Measurements from ENCODE around the gene HDAC11.

The HDAC11 gene

DNA sequence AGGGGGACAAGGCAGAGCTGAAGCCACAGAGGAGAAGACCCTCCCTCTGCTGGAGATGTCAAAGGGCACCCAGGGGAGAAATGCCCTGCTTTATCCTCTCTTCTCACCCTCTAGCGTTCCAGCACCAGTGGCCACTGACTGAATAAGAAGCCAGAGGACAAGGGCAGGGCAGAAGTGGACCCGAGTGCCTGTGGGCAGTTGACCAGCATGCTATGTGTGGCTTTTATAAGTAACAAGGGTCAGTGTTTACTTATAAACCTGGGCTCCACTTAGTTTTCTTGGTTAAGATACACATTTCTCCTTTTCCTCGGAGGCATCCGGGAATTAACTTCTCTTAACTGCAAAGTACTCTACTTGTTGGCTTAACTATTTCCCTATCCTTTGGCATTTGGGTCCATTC, 13.3 kb upstream of the HDAC11 start:
- TF ChIP-seq, protein P1, sequence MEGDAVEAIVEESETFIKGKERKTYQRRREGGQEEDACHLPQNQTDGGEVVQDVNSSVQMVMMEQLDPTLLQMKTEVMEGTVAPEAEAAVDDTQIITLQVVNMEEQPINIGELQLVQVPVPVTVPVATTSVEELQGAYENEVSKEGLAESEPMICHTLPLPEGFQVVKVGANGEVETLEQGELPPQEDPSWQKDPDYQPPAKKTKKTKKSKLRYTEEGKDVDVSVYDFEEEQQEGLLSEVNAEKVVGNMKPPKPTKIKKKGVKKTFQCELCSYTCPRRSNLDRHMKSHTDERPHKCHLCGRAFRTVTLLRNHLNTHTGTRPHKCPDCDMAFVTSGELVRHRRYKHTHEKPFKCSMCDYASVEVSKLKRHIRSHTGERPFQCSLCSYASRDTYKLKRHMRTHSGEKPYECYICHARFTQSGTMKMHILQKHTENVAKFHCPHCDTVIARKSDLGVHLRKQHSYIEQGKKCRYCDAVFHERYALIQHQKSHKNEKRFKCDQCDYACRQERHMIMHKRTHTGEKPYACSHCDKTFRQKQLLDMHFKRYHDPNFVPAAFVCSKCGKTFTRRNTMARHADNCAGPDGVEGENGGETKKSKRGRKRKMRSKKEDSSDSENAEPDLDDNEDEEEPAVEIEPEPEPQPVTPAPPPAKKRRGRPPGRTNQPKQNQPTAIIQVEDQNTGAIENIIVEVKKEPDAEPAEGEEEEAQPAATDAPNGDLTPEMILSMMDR (IDR thresholded peaks at IDR 0.05; ENCODE audit: control extremely low read depth, extremely low read depth, low read depth, missing control alignments), result no peak
- no peak for DNase-seq (ENCODE audit: extremely low spot score)
- ChIA-PET POLR2A (no interaction called here), CTCF (interaction anchor here (0.9 to 4.2 kb wide), 4 partner anchors 10 to 14 kb away, joined by 3 to 22 read pairs (median 6); partner anchors contain the start of gene HDAC11)

DNA sequence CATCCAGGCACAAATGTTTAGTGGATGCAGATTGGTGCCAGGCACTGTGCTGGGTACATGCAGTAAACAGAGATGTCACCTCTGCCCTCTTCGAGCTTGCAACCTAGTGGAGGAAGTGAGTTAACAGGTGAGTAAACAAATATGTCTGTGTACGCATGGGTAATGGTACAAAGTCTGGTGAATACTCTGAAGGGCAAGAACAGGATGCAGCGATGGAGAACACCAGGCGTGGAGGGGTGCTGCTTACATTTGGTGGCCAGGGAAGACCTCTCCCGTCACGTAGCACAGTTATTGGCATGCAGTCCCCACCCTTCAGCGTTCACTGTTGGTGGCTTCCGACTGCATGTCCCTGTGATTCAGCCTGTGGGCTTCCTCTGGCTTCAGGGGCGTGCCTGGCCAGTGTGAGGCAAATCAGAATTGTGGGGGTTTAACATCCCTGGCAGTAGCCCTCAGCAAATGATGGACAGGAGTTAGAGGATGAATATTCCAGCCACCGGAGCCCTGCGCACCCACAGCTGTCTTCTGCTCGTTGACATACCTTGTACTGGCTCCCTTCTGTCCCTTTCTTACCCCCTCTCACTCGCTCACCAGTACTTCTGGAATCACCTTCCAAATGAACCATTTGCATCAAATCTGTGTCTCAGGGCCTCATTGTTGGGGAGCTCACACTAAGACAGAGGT, 9.1 kb upstream of the HDAC11 start:
- TF ChIP-seq, protein P1 (IDR thresholded peaks at IDR 0.05; ENCODE audit: control extremely low read depth, extremely low read depth, low read depth, missing control alignments), result no peak
- CTCF ChIA-PET, result interaction anchor here (0.7 to 3.5 kb wide), 5 partner anchors 9 to 379 kb away, joined by 3 to 16 read pairs (median 4); partner anchors contain the start of gene HDAC11
- no peak for DNase-seq (ENCODE audit: extremely low spot score)
- POLR2A ChIA-PET, result no interaction called here

DNA sequence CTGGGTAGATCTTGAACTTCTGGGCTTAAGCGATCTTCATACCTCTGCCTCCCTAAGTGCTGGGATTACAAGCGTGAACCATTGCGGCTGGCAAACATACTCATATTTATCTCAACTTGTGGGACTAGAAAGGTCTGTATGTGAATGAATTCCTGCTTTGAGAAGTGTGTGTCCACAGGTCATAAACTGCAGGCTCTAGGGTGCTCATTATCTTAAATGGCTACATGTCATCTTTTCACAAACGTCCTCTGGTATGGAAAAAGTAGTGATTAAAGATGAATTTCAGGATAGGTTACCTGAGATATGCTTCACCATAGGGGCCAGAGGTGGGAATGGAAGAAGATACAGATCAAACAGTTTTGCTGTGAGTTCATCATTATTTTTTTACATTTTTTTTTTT, 7.8 kb upstream of the HDAC11 start:
- TF ChIP-seq, protein P1 (IDR thresholded peaks at IDR 0.05; ENCODE audit: control extremely low read depth, extremely low read depth, low read depth, missing control alignments), result no peak
- DNase-seq (ENCODE audit: extremely low spot score), result no peak
- CTCF ChIA-PET, result interaction anchor here (3.5 kb wide), 1 partner anchor 10 kb away, joined by 16 read pairs; no protein-coding TSS in a partner anchor
- POLR2A ChIA-PET, result no interaction called here

DNA sequence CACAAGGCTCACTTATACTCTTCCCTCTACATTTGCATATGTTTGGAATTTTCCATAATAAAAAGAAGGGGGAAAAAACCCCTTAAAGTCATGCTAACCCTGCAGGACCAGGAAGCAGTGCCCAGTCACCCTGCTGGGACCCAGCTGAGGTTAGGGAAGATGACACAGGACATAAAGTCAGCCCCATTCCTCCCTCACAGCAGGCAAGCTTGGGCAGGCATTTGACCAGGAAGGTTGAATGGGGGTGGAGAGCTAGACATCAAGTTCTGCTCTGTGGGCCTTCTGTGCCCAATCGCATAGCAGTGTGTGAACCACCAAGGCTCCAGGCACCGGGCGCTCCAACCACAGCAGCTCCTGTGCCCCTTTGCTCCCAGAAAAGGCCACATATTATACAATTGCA, 7.1 kb upstream of the HDAC11 start:
- no peak for DNase-seq (ENCODE audit: extremely low spot score)
- TF ChIP-seq, protein P1 (IDR thresholded peaks at IDR 0.05; ENCODE audit: control extremely low read depth, extremely low read depth, low read depth, missing control alignments), result no peak
- ChIA-PET POLR2A (no interaction called here), CTCF (interaction anchor here (3.5 kb wide), 1 partner anchor 11 kb away, joined by 16 read pairs; no protein-coding TSS in a partner anchor)

DNA sequence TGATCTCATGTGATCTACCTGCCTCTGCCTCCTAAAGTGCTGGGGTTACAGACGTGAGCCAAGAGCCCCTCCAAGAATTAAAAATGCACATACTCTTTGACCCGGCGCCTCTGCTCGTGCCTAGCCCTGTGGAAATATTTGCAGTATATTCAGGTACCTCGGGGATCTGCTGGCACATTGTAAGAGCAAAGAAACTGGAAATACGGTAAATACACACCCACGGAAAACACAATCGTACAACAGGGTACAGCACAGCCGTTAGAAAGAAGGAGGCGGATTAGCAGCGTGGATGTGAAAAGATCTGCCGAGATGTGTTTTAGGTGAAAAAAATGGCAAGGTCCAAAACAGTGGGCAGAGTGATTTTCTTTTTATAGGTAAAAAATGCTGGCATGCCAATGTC, 6.1 kb upstream of the HDAC11 start:
- TF ChIP-seq, protein P1 (IDR thresholded peaks at IDR 0.05; ENCODE audit: control extremely low read depth, extremely low read depth, low read depth, missing control alignments), result no peak
- ChIA-PET CTCF (interaction anchor here (1.5 kb wide), 2 partner anchors 12 to 13 kb away, joined by 6 read pairs; no protein-coding TSS in a partner anchor), POLR2A (no interaction called here)
- no peak for DNase-seq (ENCODE audit: extremely low spot score)

DNA sequence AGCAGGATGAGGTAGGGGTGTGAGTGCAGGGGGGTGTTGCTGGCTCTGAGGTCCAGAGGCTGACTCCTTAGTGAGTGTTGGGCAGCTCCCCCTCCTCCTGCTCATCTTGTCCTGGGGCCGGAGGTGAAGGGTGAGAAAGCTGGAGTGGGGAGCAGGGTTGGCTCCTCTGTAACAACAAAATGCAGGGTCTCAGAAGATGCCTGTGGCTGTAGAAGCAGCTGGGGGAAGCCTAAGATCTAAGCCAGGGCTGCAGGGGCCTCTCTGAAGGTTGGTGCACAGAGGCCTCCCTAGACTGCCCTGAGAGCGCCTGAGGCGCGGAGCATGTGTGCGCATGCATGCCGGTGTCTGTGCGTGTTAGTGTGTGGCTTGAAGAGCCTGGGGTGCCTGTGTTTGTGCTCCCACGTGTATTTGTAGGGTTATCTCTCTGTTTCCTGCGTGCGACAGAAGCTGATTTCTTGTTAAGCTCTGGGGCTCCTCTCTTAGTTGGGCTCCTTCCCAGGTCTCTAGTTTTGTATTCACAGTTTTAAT, 5.3 kb upstream of the HDAC11 start:
- no peak for DNase-seq (ENCODE audit: extremely low spot score)
- ChIA-PET CTCF (interaction anchor here (1.5 kb wide), 2 partner anchors 12 to 14 kb away, joined by 6 read pairs; no protein-coding TSS in a partner anchor), POLR2A (no interaction called here)
- TF ChIP-seq, protein P1 (IDR thresholded peaks at IDR 0.05; ENCODE audit: control extremely low read depth, extremely low read depth, low read depth, missing control alignments), result no peak

All from GM10248 (cell line).